NCI-H146 treated with DMSO at 0.1 percent for 48 hours (cell line): ENCODE results near the gene BEST3.
"Not testable (repeated sequence)": the region's sequence is repeated elsewhere in the genome, so short reads cannot be mapped to it uniquely, and the experiment has no call there.

Source experiments
- DNase-seq: peaks from one replicate; lab custom pipeline; 2025; ENCODE audit not compliant: unreplicated experiment; lab: John Stamatoyannopoulos, UW

Gene BEST3

DNA sequence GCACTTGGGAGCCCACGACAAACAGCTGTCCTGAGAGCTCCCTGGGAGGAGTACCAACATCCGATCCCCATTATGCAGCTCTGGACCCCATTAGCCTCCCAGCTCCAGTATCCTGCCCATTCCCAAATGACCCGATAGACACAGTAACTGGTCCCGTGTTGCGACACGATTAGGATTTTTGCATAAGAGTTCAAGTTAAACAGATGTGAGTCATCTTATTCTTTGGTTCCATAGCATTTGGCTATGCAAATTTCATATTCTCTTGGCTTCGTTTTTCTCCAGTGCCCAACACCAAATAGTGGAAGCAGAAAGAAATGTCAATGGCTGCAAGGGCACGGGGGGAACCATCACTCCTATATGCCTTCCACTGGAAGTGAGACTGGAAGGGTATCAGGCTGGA is 45.4 kb downstream of the BEST3 start:
- DNase-seq = no peak

DNA sequence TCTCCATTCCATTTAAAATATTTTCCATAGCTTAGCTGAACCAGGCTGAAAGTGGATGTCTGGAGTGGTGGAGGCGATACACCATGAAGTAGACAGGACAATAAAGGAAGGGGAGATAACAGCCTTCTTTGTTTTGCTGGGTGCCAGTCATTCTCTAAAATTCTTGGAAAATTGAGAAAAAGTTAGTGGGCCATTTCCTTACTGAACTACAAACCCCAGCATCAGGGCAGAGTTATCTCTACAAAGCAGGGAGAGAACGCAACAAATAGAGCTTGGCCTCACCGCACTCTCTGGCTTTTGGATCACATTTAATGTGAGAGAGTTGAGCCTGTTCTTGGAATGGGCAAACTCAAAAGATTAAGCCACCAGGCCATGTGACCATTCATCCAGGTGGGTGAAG is 47.2 kb downstream of the BEST3 start:
- no peak for DNase-seq

DNA sequence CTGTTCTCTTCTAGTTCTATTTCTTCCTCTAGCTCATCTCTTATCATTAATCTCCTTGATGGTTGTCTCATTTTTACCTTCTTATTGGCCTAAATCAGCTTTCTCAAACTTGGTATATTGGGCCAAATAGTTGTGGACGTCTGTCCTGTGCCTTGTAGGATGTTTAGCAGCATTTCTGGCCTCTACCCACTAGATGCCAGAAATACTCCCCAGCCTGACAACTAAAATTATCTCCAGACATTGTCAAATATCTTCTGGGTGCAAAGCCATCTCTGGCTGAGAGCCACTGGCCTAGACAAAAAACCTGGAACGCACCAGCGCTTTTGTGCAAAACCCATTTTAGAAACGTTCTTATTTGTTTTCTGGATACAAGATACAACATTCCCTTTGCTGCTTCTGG is 49.6 kb downstream of the BEST3 start:
- no peak for DNase-seq

DNA sequence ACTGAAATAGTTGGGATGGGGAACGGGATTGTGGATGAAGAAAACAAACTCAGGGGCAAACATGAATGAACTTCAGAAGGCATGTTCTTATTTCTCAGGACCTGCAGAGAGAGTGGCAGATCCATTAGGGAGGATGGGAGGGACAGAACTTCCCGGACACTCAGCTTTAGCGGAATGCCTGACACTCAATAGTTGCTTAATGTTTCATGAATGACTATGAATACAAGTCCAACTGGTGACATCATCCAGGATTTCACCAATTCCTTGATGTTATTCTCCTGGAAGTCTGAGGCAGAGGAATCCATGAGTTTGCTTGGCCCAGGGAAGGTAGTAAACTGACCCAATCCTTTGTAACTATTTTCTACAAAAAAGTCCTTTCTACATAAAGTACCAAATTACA is 50.6 kb downstream of the BEST3 start:
- DNase-seq = no peak

DNA sequence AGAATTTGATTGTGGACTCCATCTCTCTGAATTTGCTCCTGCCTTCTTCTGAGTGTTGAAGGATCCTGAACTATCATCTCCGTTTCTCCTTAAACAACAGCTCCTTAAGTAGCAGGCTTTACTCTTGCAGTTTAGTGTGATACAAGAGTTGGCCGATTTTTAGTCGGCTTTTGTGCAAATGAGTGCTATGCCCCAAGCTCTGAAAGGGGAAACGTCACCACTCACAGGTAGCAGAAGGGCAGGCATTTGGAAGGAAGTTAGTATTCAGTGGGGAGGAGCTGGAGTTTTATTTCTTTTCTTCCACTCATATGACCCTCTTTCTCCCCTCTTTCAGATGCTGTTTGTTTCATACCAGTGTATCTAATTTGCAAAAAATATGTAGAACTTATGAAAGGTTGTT is 51.9 kb downstream of the BEST3 start:
- no peak for DNase-seq

DNA sequence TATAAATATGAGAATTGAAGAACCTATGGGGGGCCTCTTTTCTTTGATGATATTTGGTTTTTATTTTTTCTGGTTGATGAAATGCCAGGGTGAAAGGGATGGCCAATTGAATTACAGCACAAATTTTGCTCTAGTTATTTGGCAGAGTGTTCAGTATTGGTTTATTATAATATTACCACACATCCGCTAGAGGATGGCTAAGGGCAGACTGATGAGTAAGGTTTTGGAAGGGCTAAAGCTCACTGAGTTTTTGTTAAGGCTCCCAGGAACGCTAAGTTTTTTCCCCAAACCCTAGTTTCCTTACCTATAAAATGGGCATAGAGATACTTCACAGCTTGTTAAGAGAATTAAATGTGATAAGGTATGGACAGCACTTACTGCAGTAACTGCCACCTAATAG is 54.1 kb downstream of the BEST3 start:
- DNase-seq = no peak

DNA sequence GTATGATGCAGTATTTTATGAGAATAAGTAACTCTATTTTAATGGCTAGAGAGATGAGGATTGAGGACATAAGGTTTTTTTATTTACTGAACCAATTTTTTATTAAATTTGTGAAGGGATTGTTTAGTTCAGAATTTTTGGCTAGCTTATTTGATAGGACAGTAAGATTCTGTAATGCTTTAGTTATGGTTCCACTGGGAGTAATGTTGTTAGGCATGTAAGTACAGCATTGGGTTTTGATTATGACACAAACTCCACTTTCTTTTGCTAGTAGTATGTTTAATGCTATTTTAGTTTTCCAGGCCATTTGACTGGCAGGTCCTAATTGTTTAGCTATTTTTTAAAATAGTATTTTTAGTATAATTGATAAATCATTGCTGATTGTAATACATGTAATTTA is 54.6 kb downstream of the BEST3 start:
- no peak for DNase-seq

DNA sequence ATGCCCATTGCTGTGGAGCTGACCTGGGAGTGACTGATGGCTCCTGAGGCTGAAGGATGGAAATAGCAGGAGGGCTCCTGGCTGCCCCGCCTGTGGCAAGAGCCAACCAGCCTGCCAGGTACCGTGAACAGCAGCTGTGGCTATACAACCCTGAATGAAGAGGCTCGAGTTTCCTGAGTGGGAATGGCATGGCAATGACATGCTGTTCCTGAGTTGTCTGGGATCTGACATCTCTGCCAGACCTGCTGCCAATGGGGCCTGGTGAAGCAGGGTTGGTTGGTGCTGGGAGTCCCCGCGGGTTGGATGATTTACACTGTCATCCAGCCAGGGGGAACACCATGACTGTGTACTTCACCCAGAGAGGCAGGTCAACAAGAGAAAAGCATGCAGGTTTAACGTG is 56.6 kb downstream of the BEST3 start:
- DNase-seq = no peak

DNA sequence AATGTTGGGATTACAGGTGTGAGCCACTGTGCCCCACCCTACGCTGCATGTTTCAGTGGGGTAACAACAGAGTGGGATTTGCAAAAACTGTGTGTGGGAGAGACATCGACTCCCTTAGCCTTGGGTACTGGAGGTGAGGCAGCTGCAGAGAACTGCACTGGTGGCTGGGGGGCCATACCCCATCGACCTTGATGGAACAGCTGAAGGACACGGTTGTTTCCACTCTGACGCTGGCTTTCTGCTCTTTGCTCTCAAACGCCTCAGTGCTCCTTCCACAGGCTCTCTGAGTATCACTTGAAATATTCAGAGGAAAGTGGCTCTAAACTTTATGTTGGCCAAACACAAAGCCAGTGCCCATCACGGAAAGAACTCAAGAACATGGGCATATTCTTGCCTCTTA is 57.6 kb downstream of the BEST3 start:
- DNase-seq = no peak

DNA sequence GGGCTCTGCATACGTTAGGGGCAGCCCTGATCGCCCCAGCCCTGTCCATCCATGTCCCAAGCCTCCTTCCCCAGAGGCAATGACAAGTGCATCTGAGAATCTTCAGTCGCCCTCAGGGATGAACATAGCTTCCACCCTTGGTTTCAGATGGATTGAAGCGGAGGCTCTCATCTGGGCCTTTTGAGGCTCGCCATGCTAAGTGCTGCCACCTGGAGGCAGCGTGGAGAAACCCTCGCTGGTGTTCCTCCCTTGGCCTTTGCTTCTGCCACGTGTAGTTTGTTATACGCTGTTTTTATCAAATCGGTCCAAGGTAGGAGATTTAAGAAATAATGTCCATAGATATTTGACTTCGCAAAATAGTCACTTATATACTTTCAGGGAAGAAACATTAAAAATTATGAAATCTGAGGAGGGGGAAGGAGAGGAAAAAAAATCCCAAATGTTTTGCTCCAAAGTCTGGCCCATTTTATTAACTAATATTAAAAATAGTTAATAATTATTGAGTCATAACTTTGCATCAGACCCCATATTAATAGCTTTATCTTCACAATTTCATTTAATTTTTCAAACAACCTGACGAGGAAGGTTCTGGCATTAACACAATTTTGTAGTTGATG is 59.6 kb downstream of the BEST3 start:
- peak; percentile 31 for DNase-seq

DNA sequence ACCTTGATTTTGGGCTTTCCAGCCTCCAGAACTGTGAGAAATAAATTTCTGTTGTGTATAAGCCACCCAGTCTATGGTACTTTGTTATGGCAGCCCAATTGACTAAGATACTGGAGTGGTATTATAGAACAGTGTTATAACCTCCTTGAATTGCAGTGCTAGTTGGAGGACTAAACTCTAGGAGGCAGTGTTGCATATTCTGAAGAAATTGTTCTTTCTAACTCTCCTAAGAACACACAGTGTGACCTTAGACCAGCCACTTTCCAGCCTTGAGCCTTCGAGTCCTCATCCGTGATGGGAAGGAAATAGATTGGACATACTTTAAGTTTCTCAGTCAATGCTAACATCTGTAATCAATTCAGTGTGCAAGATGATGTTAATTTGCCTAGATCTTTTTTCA is 66.0 kb downstream of the BEST3 start:
- no peak for DNase-seq

DNA sequence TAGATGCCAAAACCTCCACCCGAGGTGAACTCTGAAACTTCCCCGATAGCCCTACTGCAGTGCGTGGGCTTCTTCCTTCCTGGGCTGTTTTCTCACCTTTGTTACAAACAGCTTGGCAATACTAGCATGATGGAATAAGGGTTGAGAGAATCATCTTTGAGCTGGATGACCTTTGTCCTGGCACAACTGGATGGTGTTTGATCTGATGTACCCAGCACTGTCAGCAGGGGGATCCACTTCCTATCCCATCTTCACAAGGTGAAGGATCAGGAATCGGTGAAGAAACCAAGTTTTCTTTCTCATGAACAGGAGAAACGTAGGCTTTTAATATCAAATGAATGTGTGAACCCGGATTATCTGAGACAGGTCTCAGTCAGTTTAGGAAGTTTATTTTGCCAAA is 68.9 kb downstream of the BEST3 start:
- no peak for DNase-seq

DNA sequence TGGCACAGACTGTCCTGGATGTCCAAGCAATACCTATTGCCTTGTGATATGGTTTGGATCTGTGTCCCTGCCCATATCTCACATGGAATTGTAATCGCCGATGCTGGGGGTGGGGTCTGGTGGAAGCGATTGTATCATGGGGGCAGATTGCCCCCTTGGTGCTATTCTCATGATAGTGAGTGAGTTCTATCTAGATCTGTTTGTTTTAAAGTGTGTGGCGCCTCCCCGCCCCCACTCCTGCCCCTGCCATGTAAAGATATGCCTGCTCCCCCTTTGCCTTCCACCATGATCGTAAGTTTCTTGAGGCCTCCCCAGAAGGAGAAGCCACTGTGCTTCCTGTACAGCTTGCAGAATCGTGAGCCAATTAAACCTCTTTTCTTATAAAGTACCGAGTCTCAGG is 71.6 kb downstream of the BEST3 start:
- DNase-seq = no peak

DNA sequence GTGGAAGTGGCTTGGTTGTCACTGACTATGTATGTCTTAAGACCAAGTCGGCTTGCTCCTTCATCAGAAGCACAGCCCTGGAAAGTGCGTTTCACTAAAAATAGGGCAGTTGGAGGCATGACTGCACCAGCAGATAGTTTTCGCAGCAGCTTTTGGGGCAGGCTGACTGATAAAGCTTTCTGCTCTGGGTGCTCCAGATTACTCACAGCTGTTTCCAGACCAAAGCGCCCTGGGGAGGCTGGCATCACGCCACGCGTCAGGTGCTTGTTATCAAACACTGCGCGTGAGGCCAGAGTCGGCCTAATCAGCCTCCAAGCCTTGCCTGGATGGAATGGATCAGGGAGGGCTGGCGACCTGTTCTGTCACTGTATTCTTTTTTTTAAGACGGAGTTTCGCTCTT is 75.1 kb downstream of the BEST3 start:
- peak; percentile 67 for DNase-seq

DNA sequence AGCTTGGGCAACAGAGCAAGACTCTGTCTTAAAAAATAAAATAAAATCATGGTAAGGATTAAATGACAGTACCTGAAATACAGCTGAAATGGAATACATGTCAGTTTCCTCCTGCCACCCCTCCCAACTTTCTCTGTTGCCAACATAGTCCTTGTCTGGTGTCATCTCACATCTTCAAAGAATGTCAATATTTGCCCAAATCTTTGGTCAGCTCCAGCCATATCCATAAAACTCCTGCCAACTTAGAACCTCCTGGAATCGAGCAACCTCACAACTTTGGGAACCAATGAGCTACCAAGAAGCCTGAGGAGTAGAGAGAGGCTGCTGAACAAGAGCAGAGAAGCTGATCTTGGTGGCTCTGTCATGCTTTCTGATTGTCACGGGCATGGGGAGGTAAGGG is 77.6 kb downstream of the BEST3 start:
- no peak for DNase-seq

DNA sequence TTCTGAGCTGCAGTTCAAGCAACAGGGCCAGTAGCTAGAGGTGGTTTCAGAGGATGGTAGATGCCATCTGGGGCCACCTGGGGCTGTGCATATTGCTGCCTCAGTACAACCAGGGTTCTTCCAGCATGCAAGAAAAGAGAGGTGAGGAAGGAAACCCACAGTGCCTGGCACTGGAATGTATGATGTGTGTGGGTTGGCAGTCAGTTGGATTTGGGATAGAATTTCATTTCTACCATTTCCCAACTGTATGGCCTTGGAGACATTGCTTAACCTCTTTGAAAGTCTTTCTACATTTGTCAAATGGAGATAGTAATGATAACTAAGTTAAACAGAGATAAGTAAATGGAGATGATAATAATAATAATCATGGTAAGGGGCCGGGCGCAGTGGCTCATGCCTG is 78.2 kb downstream of the BEST3 start:
- DNase-seq = no peak

DNA sequence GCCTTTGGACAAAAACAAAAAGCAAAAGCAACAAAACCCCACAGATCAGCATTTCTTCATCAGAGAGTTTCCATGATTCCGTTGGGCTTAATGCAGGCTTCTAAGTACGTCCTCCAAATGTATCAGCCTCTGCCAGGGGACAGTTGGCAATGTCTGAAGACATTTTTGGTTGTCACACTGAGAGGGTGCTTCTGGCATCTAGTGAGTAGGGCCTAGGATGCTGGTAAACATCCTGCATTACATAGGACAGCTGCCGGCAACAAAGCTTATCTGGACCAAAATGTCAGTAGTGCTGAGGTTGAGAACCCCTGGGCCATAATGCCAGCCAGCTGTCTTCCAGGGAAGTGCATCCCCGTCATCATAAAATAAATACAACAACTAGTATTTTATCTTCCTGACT is 79.0 kb downstream of the BEST3 start:
- no peak for DNase-seq

DNA sequence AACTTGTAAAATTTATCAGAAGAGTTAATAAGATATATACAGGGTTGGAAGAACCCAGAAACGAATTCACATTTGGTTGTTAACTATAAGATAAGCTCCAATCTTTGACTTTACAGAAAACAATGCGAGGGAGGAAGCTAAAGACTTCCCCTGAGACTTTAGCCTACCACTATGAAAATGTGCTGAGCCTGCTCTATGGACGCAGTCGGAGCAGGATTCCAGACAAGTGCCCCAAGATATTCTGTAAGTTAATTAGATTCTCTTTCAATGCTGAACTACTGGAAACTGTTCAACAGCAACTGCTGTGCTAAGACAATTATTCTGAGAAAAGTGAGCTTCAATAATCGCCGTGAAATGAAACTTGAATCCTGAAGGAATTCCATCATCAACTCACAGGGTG is 80.1 kb downstream of the BEST3 start:
- DNase-seq = no peak

DNA sequence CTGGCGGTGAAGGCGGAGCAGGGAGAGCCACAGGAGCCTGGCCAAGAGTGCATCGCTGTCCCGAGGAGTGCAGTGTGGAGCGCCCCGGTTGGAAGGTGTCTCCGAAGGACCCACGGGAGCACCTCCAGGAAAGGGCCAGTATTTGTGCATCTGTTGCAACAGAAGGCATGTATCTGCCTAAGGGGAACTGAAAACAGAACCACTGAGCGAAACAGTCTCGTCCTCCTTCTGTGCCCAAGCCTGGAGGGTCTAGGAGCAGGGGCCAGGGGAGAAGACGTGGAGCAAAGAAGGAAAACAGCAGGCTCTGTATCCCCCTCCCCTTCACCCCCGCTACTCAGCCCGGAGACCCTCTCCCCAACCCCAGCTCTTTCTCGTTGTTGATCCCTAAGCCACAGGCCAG is 83.1 kb downstream of the BEST3 start:
- DNase-seq = no peak

DNA sequence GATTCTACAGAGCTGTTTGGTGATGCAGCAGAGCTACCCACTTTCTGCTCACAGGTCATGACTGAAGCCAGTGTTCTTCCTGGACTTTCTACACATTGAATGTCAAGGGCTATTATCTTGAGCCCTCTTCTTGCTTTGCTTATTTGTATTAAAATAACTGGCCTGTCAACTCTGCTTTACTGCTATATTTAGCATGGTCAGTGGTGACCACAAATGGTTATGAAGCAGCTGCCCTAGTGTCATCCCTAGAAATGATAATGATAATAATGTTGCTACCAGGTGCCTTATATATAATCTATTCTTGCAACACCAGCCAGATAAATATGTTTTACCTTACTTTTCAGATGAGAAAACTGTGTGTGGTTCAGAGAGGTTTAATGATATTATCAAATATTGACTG is 85.8 kb downstream of the BEST3 start:
- DNase-seq = no peak

DNA sequence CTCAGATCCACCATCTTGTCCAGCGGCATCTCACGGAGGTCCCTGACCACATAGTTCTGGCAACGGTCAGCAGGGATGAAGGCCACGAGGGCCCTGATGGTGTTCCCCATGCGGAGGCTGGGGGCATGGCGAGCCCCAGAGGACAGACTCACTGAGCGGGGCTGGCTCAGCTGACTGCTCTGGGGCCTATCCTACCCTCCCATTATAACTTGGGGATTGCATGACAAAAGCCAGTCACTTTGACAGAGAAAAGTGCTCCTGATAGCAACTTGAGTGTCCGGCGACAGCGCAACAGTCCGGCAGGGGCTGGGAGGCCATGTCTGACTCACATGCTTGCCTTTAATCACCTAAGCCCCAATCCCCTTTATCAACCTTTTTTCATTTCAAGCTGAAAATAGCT is 88.4 kb downstream of the BEST3 start, which contains the start of gene LRRC10:
Gene LRRC10, minus strand, starts transcription at position 179 of the 400 bp plus-strand sequence. Its CDS starts 69 bp downstream, at position 110.
- DNase-seq = no peak

DNA sequence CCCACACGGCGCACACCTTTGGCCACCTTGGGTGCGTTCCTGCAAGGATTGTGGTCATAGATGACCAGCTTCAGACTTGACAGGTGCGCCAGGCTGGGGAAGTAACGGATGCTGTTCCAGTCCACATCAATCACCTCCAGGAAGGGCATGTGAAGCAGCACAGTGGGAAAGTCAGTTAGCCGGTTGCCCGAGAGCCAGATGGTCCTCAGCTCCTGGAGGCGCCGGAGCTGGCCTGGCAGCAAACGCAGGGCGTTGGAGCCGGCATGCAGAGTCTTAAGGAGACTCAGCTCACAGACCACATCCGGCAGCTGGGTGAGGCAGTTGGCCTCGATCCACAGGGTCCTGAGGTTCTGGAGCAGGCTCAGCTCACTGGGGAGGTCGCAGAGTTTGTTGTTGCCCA is 89.0 kb downstream of the BEST3 start:
- no peak for DNase-seq

DNA sequence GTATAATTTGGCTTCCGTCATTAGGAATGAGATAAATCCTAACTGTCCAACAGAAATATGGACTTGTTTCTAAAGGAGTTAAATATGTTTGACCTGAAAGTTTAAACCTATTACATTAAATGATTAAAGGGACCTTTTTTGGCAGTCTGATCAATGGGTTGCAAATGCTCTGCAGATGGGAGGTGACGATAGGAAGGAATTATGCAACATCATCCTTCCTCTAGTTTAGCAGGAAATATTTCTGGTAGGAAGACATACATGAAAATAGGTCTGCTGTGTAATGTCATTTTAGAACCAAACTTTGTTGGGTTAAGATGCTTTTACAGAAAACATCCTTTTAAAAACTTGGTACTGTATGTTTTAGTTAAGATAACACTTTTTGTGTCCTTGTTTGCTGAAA is 91.0 kb downstream of the BEST3 start:
- DNase-seq = no peak

DNA sequence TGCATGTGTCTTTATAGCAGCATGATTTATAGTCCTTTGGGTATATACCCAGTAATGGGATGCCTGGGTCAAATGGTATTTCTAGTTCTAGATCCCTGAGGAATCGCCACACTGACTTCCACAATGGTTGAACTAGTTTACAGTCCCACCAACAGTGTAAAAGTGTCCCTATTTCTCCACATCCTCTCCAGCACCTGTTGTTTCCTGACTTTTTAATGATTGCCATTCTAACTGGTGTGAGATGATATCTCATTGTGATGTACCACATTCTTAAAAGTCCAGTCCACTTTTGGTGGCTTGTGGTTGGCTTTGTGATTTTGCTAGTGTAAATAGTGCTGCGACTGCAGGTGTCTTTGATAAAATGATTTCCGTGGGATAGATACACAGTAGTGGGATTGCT is 94.8 kb downstream of the BEST3 start:
- not testable (repeated sequence) for DNase-seq
